IPS DF 6.9 (cell line): ENCODE measurements around the gene SMYD5.
A peak's percentile ranks its signal among the peaks of the same experiment; 100 is the strongest.

Experiments
- DNase-seq: peaks from one replicate; pipeline ENCODE4 v3.0.0-alpha.2; 2013; ENCODE audit warnings: low read depth, low spot score
- H3K27ac ChIP-seq: one replicate; pipeline ENCODE4 v1.5.1; 2013; ENCODE audit warnings: low read length, control low read depth
- H3K27me3 ChIP-seq: 2 replicates; pipeline ENCODE4 v1.6.1; 2013; ENCODE audit warnings: mild to moderate bottlenecking, low read length; ENCODE audit not compliant: control insufficient read depth, insufficient read depth
- H3K36me3 ChIP-seq: 2 replicates; pipeline ENCODE4 v1.6.1; 2013; ENCODE audit warnings: low read length; ENCODE audit not compliant: control insufficient read depth, insufficient read depth
- H3K4me1 ChIP-seq: 2 replicates; pipeline ENCODE4 v1.6.1; 2013; ENCODE audit warnings: low read length; ENCODE audit not compliant: control insufficient read depth, insufficient read depth
- H3K4me3 ChIP-seq: 2 replicates; pipeline ENCODE4 v1.5.1; 2013; ENCODE audit warnings: mild to moderate bottlenecking, low read length
- H3K9me3 ChIP-seq: 2 replicates; pipeline ENCODE4 v1.6.1; 2013; ENCODE audit warnings: low read length, inconsistent platforms; ENCODE audit not compliant: control insufficient read depth, insufficient read depth
- WGBS: extraction: QIAGEN DNeasy Blood & Tissue Kit; methylation state at CpG from one replicate; pipeline ENCODE4 v1.1.7; 2013; ENCODE audit warnings: mixed read lengths, missing lambda C conversion rate; ENCODE audit not compliant: insufficient read length, insufficient coverage; 5-methylcytosine and 5-hydroxymethylcytosine counted together

Gene SMYD5

DNA sequence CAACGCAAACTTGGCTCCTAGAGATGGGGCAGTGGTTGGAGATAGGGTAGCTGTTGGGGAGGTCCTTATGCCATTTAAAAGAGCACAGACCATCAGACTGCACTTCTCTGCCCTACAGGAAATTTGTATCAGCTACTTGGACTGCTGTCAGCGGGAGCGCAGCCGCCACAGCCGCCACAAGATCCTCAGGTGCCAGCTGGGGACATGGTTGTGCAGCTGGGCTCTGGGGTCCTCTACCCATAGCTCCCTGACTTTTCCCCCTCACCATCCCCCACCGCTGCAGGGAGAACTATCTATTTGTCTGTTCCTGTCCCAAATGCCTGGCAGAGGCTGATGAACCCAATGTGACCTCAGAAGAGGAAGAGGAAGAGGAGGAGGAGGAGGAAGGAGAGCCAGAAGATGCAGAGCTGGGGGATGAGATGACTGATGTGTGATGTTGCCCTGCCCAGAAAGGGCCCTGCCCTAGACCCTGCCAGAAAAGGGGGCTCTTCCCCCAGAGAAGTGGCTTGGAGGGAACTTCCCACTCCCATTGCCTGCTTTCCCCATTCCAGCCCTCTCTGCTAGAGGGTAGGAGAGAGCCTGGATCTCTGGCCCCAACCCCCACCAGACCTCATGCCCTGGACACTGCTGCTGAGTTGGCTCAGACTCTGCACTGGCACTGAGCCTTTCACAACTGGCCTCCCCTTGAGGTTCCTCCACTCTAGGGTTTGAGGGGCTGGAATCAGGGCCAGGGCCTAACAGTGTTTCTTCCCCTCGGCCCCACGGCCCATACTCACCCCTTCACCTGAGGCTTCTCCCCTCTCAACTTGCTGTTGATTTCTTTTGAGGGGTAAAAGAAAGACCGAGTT lies 11.7 kb downstream of the SMYD5 start:
- no peak overlapping the region for H3K4me3 ChIP-seq
- H3K27me3 ChIP-seq, result no peaks in the 10 kb centered on the region
- WGBS, result no CpG with 5 or more reads among the region's 9 CpGs
- H3K9me3 ChIP-seq, result no peaks in the 10 kb centered on the region
- no peak for DNase-seq
- H3K4me1 ChIP-seq, result no peaks in the 10 kb centered on the region
- H3K36me3 ChIP-seq, result peaks cover 16% of the 10 kb centered on the region
- no peak overlapping the region for H3K27ac ChIP-seq

- WGBS, result no CpG with 5 or more reads among the region's 3 CpGs
- Histone ChIP-seq H3K27ac (no peak overlapping the region), H3K4me3 (no peak overlapping the region), H3K27me3 (no peaks in the 10 kb centered on the region), H3K9me3 (no peaks in the 10 kb centered on the region), H3K36me3 (peaks cover 13% of the 10 kb centered on the region), H3K4me1 (no peaks in the 10 kb centered on the region)
- no peak for DNase-seq
Observed at GRCh38 chr2:73227086-73227485, 13.0 kb downstream of the SMYD5 start.

- Histone ChIP-seq H3K27me3 (no peaks in the 10 kb centered on the region), H3K27ac (no peak overlapping the region), H3K4me1 (peaks cover 2% of the 10 kb centered on the region; the same call in 1 of the 2 replicates), H3K36me3 (peaks cover 6% of the 10 kb centered on the region), H3K4me3 (no peak overlapping the region), H3K9me3 (no peaks in the 10 kb centered on the region)
- WGBS, result no CpG with 5 or more reads among the region's 14 CpGs
- no peak for DNase-seq
Observed at GRCh38 chr2:73228631-73229030, 14.6 kb downstream of the SMYD5 start.

- DNase-seq, result no peak
- Histone ChIP-seq H3K4me1 (peaks cover 2% of the 10 kb centered on the region; the same call in 1 of the 2 replicates), H3K36me3 (no peaks in the 10 kb centered on the region), H3K27ac (no peak overlapping the region), H3K9me3 (no peaks in the 10 kb centered on the region), H3K4me3 (peak overlapping the region; percentile 74), H3K27me3 (no peaks in the 10 kb centered on the region)
- no CpG with 5 or more reads among the region's 37 CpGs for WGBS
Observed at GRCh38 chr2:73232403-73233153, 18.5 kb downstream of the SMYD5 start.

DNA sequence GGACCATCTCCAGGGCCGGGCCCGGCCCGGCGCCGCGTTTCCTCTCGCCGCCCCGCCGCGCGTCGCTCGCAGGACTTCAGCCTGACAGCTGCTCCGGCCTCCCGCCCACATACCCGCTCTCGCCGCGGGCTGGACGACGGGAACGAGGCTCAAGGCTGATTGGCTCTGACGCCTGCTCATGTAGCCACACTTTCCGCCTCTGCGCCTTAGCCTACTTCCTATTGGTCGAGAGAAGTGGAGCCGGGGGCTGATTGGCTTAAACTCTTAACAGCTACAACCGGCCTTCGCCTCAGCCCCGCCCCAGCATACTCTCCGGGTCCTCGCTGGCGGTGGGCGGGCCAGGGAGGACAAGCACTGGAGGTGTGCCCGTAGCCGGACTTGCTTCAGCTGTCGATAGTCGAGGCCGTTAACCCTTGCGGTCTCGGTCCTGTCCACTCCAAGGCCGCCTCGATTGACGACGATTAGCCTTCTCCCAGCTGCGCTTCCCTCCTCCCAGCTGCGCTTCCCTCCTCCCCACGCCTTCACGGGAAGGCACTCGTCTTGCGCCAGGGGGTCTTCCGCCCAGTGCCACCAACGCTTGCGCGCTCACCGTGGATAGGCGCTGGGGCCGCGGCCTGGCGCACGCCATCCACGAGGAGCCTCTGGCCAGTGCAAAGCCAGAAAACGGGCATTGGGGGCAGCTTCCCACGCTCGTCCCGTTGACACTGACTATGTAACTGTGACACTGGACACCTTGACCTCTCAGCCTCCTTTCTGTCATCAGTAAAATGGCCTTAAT lies 19.3 kb downstream of the SMYD5 start, which contains the start of gene PRADC1:
PRADC1 (minus strand) TSS at position 86 of the 778 bp plus-strand sequence; CDS start at position 7, 79 bp downstream.
- Histone ChIP-seq H3K27me3 (no peaks in the 10 kb centered on the region), H3K4me3 (peak within 1 kb of the TSS; percentile 78), H3K27ac (no peak within 1 kb of the TSS), H3K4me1 (peaks cover 2% of the 10 kb centered on the region; the same call in 1 of the 2 replicates), H3K36me3 (no peaks in the 10 kb centered on the region), H3K9me3 (no peaks in the 10 kb centered on the region)
- no CpG with 5 or more reads among the region's 67 CpGs for WGBS
- peak; percentile 98 for DNase-seq

DNA sequence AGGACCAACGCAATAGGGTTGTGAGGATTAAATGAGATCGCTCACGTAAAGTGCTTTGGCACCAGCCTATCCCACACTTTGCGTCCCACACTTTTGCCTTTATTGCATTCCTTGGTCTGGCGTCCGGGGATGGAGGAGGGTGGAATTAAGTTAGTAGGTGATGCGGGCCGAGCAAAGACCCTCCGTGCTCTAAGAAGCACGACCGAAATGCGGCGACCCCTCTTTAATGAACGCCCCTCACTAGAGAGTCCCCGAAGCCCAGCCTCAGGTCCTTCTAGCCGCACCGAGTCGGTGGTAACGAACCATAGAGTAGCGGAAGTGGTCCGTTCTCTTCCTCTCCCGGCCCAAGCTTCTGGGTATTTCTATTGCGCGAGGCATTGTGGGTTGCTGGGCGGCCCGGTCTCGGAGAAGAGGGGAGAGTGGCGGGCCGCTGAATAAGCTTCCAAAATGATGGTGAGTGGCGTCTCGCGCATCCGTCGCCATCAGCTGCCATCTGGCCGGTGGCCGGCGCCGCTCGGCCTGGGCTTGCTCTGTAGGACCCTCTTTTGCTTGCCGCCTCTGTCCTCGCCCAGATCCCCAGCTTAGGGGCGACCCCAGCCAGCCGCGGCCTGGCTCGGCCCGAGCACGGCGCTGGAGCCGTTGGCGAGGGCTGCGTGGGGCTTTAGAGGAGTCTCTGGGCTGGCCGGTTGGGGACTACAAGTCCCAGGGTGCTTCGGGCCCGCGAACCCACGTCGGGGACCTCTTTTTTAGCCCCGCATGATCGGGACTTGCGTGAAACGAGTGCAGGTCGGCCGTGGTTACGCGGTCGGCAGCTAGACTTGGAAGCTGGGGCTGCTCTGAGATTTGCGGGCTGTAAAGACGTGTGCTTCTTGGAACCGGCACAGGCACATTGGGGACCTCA lies 20.1 kb downstream of the SMYD5 start, which contains the start of gene CCT7:
CCT7 (plus strand) TSS at position 377 of the 901 bp plus-strand sequence; CDS start at position 448, 71 bp downstream.
- Histone ChIP-seq H3K4me1 (peaks cover 2% of the 10 kb centered on the region; the same call in 1 of the 2 replicates), H3K36me3 (no peaks in the 10 kb centered on the region), H3K27me3 (no peaks in the 10 kb centered on the region), H3K27ac (no peak within 1 kb of the TSS), H3K9me3 (no peaks in the 10 kb centered on the region), H3K4me3 (peak within 1 kb of the TSS; percentile 78)
- peak; percentile 87 for DNase-seq
- no CpG with 5 or more reads among the region's 69 CpGs for WGBS

DNA sequence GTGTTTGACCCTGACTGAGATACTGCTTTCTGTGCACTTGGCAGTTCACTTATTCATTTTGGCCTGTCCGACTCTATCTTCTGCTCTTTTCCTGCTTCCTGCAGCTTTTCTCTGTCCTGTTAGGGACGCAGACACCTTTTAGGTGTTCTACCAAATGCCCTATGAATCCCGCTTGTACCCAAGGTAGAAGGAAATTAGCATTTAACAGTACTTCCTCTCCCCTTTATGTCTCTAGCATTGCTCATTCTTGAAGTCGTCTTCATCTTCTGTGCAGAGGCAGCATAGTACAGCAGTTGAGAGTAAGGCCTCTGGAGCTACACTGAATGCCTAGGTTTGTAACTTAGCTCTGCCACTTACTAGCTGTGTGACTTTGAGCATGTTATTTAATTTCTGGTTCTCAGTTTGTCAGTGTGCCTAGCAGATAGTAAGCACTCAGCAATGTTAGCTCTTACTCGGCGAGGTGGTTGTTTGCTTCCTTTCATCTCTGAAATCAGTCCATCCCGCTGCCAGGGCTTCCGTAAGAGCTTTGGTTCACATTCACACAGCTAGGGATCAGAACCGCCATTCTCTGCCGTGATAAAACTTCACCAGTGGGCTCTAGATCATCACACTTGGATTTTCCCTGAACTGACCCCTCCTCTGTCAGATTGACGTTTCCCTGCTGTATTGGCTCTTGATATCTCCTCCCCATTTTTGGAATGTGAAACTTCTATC lies 21.4 kb downstream of the SMYD5 start:
- Histone ChIP-seq H3K36me3 (peaks cover 4% of the 10 kb centered on the region; the same call in 1 of the 2 replicates), H3K4me1 (peaks cover 2% of the 10 kb centered on the region; the same call in 1 of the 2 replicates), H3K27me3 (no peaks in the 10 kb centered on the region), H3K27ac (no peak overlapping the region), H3K4me3 (peak overlapping the region; percentile 78; the same call in 1 of the 2 replicates), H3K9me3 (no peaks in the 10 kb centered on the region)
- DNase-seq, result no peak
- WGBS, result no CpG with 5 or more reads among the region's 11 CpGs

- H3K9me3 ChIP-seq, result no peaks in the 10 kb centered on the region
- no peaks in the 10 kb centered on the region for H3K27me3 ChIP-seq
- H3K4me1 ChIP-seq, result peaks cover 2% of the 10 kb centered on the region; the same call in 1 of the 2 replicates
- DNase-seq, result no peak
- H3K4me3 ChIP-seq, result no peak overlapping the region
- peaks cover 4% of the 10 kb centered on the region; the same call in 1 of the 2 replicates for H3K36me3 ChIP-seq
- H3K27ac ChIP-seq, result no peak overlapping the region
- WGBS, result no CpG with 5 or more reads among the region's 1 CpG
Observed at GRCh38 chr2:73237168-73237567, 23.1 kb downstream of the SMYD5 start.

- no peak for DNase-seq
- no peaks in the 10 kb centered on the region for H3K27me3 ChIP-seq
- no CpG with 5 or more reads among the region's 3 CpGs for WGBS
- no peak overlapping the region for H3K27ac ChIP-seq
- no peaks in the 10 kb centered on the region; the same call in 1 of the 2 replicates for H3K4me1 ChIP-seq
- no peak overlapping the region for H3K4me3 ChIP-seq
- no peaks in the 10 kb centered on the region for H3K9me3 ChIP-seq
- peaks cover 9% of the 10 kb centered on the region; the same call in 1 of the 2 replicates for H3K36me3 ChIP-seq
Observed at GRCh38 chr2:73238149-73238548, 24.1 kb downstream of the SMYD5 start.
